Loucy (cell line): ENCODE data around the gene MESD.

Experiments used
- H2AFZ ChIP-seq: fragments of 200-600 bp; sonication (generic); 2 replicates; pipeline ENCODE4 v1.6.0; 2016; ENCODE audit warnings: antibody characterized with exemption, mild to moderate bottlenecking, low read length, moderate library complexity
- H3F3A ChIP-seq: fragments of 200-600 bp; 2 replicates; pipeline ENCODE4 v1.6.0; 2016; ENCODE audit warnings: antibody characterized with exemption, low read depth, mild to moderate bottlenecking
- H3K27me3 ChIP-seq: fragments of 200-600 bp; sonication (generic); 2 replicates; pipeline ENCODE4 v1.6.1; 2014; ENCODE audit warnings: low read length, mild to moderate bottlenecking; ENCODE audit not compliant: insufficient read depth, poor library complexity, severe bottlenecking
- H3K36me3 ChIP-seq: fragments of 200-600 bp; sonication (generic); 2 replicates; pipeline ENCODE4 v1.6.1; 2016; ENCODE audit warnings: low read length; ENCODE audit not compliant: insufficient read depth
- H3K4me1 ChIP-seq: fragments of 200-600 bp; sonication (generic); 2 replicates; pipeline ENCODE4 v1.5.1; 2014; ENCODE audit warnings: low read length, mild to moderate bottlenecking; ENCODE audit not compliant: insufficient read depth, poor library complexity, severe bottlenecking
- H3K4me2 ChIP-seq: fragments of 200-600 bp; sonication (generic); 2 replicates; pipeline ENCODE4 v1.6.0; 2014; ENCODE audit warnings: antibody characterized with exemption, low read length, low read depth, mild to moderate bottlenecking; ENCODE audit not compliant: poor library complexity, severe bottlenecking
- H3K4me3 ChIP-seq: fragments of 200-600 bp; sonication (generic); 2 replicates; pipeline ENCODE4 v1.5.1; 2014; ENCODE audit warnings: low read length, mild to moderate bottlenecking, mixed read lengths; ENCODE audit not compliant: poor library complexity, severe bottlenecking
- H3K79me2 ChIP-seq: fragments of 200-600 bp; sonication (generic); 2 replicates; pipeline ENCODE4 v1.6.1; 2014; ENCODE audit warnings: low read length; ENCODE audit not compliant: insufficient read depth
- H3K9ac ChIP-seq: fragments of 200-600 bp; sonication (generic); 2 replicates; pipeline ENCODE4 v1.6.0; 2014; ENCODE audit warnings: mild to moderate bottlenecking, low read depth, low read length, moderate library complexity; ENCODE audit not compliant: poor library complexity, severe bottlenecking
- H3K9me2 ChIP-seq: fragments of 200-600 bp; sonication (generic); replicated peaks from 2 replicates; pipeline ENCODE4 v1.6.1; 2016; ENCODE audit warnings: low read depth, low read length, mixed read lengths
- H3K9me3 ChIP-seq: fragments of 200-600 bp; sonication (generic); 2 replicates; pipeline ENCODE4 v1.6.1; 2014; ENCODE audit warnings: mild to moderate bottlenecking, antibody characterized with exemption, low read length, low read depth; ENCODE audit not compliant: insufficient read depth
- H4K20me1 ChIP-seq: fragments of 200-600 bp; sonication (generic); 2 replicates; pipeline ENCODE4 v1.6.0; 2014; ENCODE audit warnings: antibody characterized with exemption, low read length, mild to moderate bottlenecking; ENCODE audit not compliant: insufficient read depth, poor library complexity, severe bottlenecking
- CTCF ChIP-seq: fragments of 200-600 bp; sonication (generic); conservative IDR thresholded peaks from 2 replicates; pipeline ENCODE4 v1.5.1; 2014; ENCODE audit warnings: mild to moderate bottlenecking, antibody characterized with exemption, low read length
- EZH2phosphoT487 ChIP-seq: fragments of 200-600 bp; IDR thresholded peaks from 2 replicates; pipeline ENCODE4 v1.6.1; 2018; ENCODE audit warnings: antibody characterized with exemption, mild to moderate bottlenecking, moderate library complexity, borderline replicate concordance

The MESD gene

GRCh38 chr15:80942746-80943565 lies 46.7 kb downstream of the MESD start:
- Histone ChIP-seq H3K4me2 (no peak overlapping the region), H3K4me1 (no peaks in the 10 kb centered on the region), H3K4me3 (no peak overlapping the region), H3K9me3 (no peaks in the 10 kb centered on the region), H3K36me3 (peaks cover 3% of the 10 kb centered on the region; the same call in 1 of the 2 replicates), H3K79me2 (no peaks in the 10 kb centered on the region), H3K9me2 (no peaks in the 10 kb centered on the region), H3K27me3 (no peaks in the 10 kb centered on the region), H3F3A (no peaks in the 10 kb centered on the region), H2AFZ (no peak overlapping the region), H4K20me1 (no peaks in the 10 kb centered on the region), H3K9ac (no peak overlapping the region)
- TF ChIP-seq CTCF (no peak), EZH2phosphoT487 (no peak)

- H4K20me1 ChIP-seq = no peaks in the 10 kb centered on the region
- H3K4me2 ChIP-seq = no peak overlapping the region
- no peak overlapping the region for H3K4me3 ChIP-seq
- H3K9me3 ChIP-seq = no peaks in the 10 kb centered on the region
- H3K9me2 ChIP-seq = no peaks in the 10 kb centered on the region
- H3K36me3 ChIP-seq = no peaks in the 10 kb centered on the region
- no peak overlapping the region for H3K9ac ChIP-seq
- H3K79me2 ChIP-seq = no peaks in the 10 kb centered on the region
- no peak overlapping the region for H2AFZ ChIP-seq
- TF ChIP-seq CTCF (no peak), EZH2phosphoT487 (no peak)
- no peaks in the 10 kb centered on the region for H3K4me1 ChIP-seq
- no peaks in the 10 kb centered on the region for H3K27me3 ChIP-seq
- H3F3A ChIP-seq = no peaks in the 10 kb centered on the region
These were observed 47.4 kb downstream of the MESD start for GRCh38 chr15:80942266-80942665.

GRCh38 chr15:80940851-80941250 lies 48.8 kb downstream of the MESD start:
- H2AFZ ChIP-seq = no peak overlapping the region
- H3K9ac ChIP-seq = no peak overlapping the region
- no peaks in the 10 kb centered on the region for H3K4me1 ChIP-seq
- TF ChIP-seq EZH2phosphoT487 = no peak
- no peak for TF ChIP-seq CTCF
- H3K4me2 ChIP-seq = no peak overlapping the region
- H3K9me3 ChIP-seq = no peaks in the 10 kb centered on the region
- H3K9me2 ChIP-seq = no peaks in the 10 kb centered on the region
- no peaks in the 10 kb centered on the region for H3K36me3 ChIP-seq
- no peaks in the 10 kb centered on the region for H4K20me1 ChIP-seq
- no peaks in the 10 kb centered on the region for H3K79me2 ChIP-seq
- no peaks in the 10 kb centered on the region for H3K27me3 ChIP-seq
- no peak overlapping the region for H3K4me3 ChIP-seq
- H3F3A ChIP-seq = no peaks in the 10 kb centered on the region
